Measurements from ENCODE around the gene HSD11B2.

The HSD11B2 gene

GRCh38 chr16:67409631-67410030 lies 21.3 kb upstream of the HSD11B2 start:
- no peak overlapping the region for H4K8ac ChIP-seq (ENCODE audit: low read length)
- H3K79me1 ChIP-seq (replicated peaks; ENCODE audit: low read length, poor library complexity, severe bottlenecking): peaks cover 11% of the 10 kb centered on the region
- H3K4me3 ChIP-seq (ENCODE audit: insufficient read depth in 1 of 2, low read depth in 1 of 2, low read length in 2 of 2): no peak overlapping the region
- H3K23ac ChIP-seq (ENCODE audit: low read length in 2 of 2): no peak overlapping the region
- no peak overlapping the region for H2BK15ac ChIP-seq (ENCODE audit: low read depth, poor library complexity, severe bottlenecking)
- no peak overlapping the region for H2AFZ ChIP-seq (ENCODE audit: low read depth, low read length)
- 92% methylated on average over 9 of the region's 9 CpGs for WGBS
- H3K9ac ChIP-seq (ENCODE audit: low read length): no peak overlapping the region
- no peak overlapping the region for H4K91ac ChIP-seq (ENCODE audit: low read length)
- H3K4ac ChIP-seq (ENCODE audit: low read depth in 1 of 2, low read length in 2 of 2): peak overlapping the region in 1 of 2 experiments; percentile 13
- H3K27ac ChIP-seq (ENCODE audit: low read length, poor library complexity, severe bottlenecking): no peak overlapping the region
- no peak overlapping the region for H2BK12ac ChIP-seq (ENCODE audit: low read length in 2 of 2)
- no peak overlapping the region for H2BK120ac ChIP-seq (ENCODE audit: low read depth, low read length)
- no peak overlapping the region for H3K18ac ChIP-seq (ENCODE audit: low read depth in 1 of 2, low read length in 2 of 2)
- H3K4me2 ChIP-seq (ENCODE audit: low read length, poor library complexity, severe bottlenecking): no peak overlapping the region
- DNase-seq: no peak
- no peaks in the 10 kb centered on the region for H3K9me3 ChIP-seq (ENCODE audit: control insufficient read depth, low read length)
- H3K36me3 ChIP-seq (ENCODE audit: control insufficient read depth in 1 of 2, insufficient read depth in 2 of 2, low read depth in 1 of 2, low read length in 2 of 2): peaks cover 4% of the 10 kb centered on the region in 2 experiments
- no peaks in the 10 kb centered on the region for H3K27me3 ChIP-seq (ENCODE audit: control insufficient read depth in 1 of 2, insufficient read depth in 1 of 2, low read length in 2 of 2)
- H3K14ac ChIP-seq (ENCODE audit: low read length in 2 of 2): no peak overlapping the region
- peaks cover 17% of the 10 kb centered on the region for H3K4me1 ChIP-seq (ENCODE audit: control insufficient read depth, insufficient read depth, low read depth, low read length)
- H2BK5ac ChIP-seq (ENCODE audit: low read depth, low read length, poor library complexity, severe bottlenecking): no peak overlapping the region
- no peak overlapping the region for H2AK5ac ChIP-seq (ENCODE audit: low read length, severe bottlenecking)

GRCh38 chr16:67411339-67411738 lies 19.6 kb upstream of the HSD11B2 start:
- Histone ChIP-seq H3K18ac (ENCODE audit: low read depth in 1 of 2, low read length in 2 of 2) (no peak overlapping the region), H3K79me1 (replicated peaks; ENCODE audit: low read length, poor library complexity, severe bottlenecking) (peaks cover 12% of the 10 kb centered on the region), H3K4me1 (ENCODE audit: control insufficient read depth, insufficient read depth, low read depth, low read length) (peaks cover 12% of the 10 kb centered on the region), H3K9me3 (ENCODE audit: control insufficient read depth, low read length) (no peaks in the 10 kb centered on the region), H3K4me3 (ENCODE audit: insufficient read depth in 1 of 2, low read depth in 1 of 2, low read length in 2 of 2) (no peak overlapping the region), H3K14ac (ENCODE audit: low read length in 2 of 2) (no peak overlapping the region), H4K91ac (ENCODE audit: low read length) (no peak overlapping the region), H3K9ac (ENCODE audit: low read length) (no peak overlapping the region), H2AFZ (ENCODE audit: low read depth, low read length) (no peak overlapping the region), H2BK12ac (ENCODE audit: low read length in 2 of 2) (no peak overlapping the region), H2BK15ac (ENCODE audit: low read depth, poor library complexity, severe bottlenecking) (no peak overlapping the region), H3K27me3 (ENCODE audit: control insufficient read depth in 1 of 2, insufficient read depth in 1 of 2, low read length in 2 of 2) (no peaks in the 10 kb centered on the region), H2AK5ac (ENCODE audit: low read length, severe bottlenecking) (no peak overlapping the region), H3K27ac (ENCODE audit: low read length, poor library complexity, severe bottlenecking) (no peak overlapping the region), H3K4ac (ENCODE audit: low read depth in 1 of 2, low read length in 2 of 2) (no peak overlapping the region), H3K36me3 (ENCODE audit: control insufficient read depth in 1 of 2, insufficient read depth in 2 of 2, low read depth in 1 of 2, low read length in 2 of 2) (peaks cover 0 to 5% of the 10 kb centered on the region in 2 experiments), H3K4me2 (ENCODE audit: low read length, poor library complexity, severe bottlenecking) (no peak overlapping the region), H2BK120ac (ENCODE audit: low read depth, low read length) (no peak overlapping the region), H3K23ac (ENCODE audit: low read length in 2 of 2) (no peak overlapping the region), H2BK5ac (ENCODE audit: low read depth, low read length, poor library complexity, severe bottlenecking) (no peak overlapping the region), H4K8ac (ENCODE audit: low read length) (no peak overlapping the region)
- no peak for DNase-seq
- WGBS: 84% methylated on average over 3 of the region's 3 CpGs

- H2AK5ac ChIP-seq (ENCODE audit: low read length, severe bottlenecking): no peak overlapping the region
- no peak overlapping the region for H4K8ac ChIP-seq (ENCODE audit: low read length)
- H3K18ac ChIP-seq (ENCODE audit: low read depth in 1 of 2, low read length in 2 of 2): no peak overlapping the region
- WGBS: 60% methylated on average over 2 of the region's 2 CpGs
- H4K91ac ChIP-seq (ENCODE audit: low read length): no peak overlapping the region
- H2BK120ac ChIP-seq (ENCODE audit: low read depth, low read length): no peak overlapping the region
- no peak overlapping the region for H2BK15ac ChIP-seq (ENCODE audit: low read depth, poor library complexity, severe bottlenecking)
- no peak for DNase-seq
- H2BK12ac ChIP-seq (ENCODE audit: low read length in 2 of 2): no peak overlapping the region
- H3K36me3 ChIP-seq (ENCODE audit: control insufficient read depth in 1 of 2, insufficient read depth in 2 of 2, low read depth in 1 of 2, low read length in 2 of 2): peaks cover 0 to 5% of the 10 kb centered on the region in 2 experiments
- H3K4me3 ChIP-seq (ENCODE audit: insufficient read depth in 1 of 2, low read depth in 1 of 2, low read length in 2 of 2): no peak overlapping the region
- peak overlapping the region; percentile 32 for H3K9ac ChIP-seq (ENCODE audit: low read length)
- no peak overlapping the region for H3K4me2 ChIP-seq (ENCODE audit: low read length, poor library complexity, severe bottlenecking)
- H3K27me3 ChIP-seq (ENCODE audit: control insufficient read depth in 1 of 2, insufficient read depth in 1 of 2, low read length in 2 of 2): no peaks in the 10 kb centered on the region
- no peak overlapping the region for H3K4ac ChIP-seq (ENCODE audit: low read depth in 1 of 2, low read length in 2 of 2)
- no peak overlapping the region for H3K27ac ChIP-seq (ENCODE audit: low read length, poor library complexity, severe bottlenecking)
- no peak overlapping the region for H3K14ac ChIP-seq (ENCODE audit: low read length in 2 of 2)
- H3K23ac ChIP-seq (ENCODE audit: low read length in 2 of 2): no peak overlapping the region
- no peak overlapping the region for H2BK5ac ChIP-seq (ENCODE audit: low read depth, low read length, poor library complexity, severe bottlenecking)
- peaks cover 6% of the 10 kb centered on the region for H3K4me1 ChIP-seq (ENCODE audit: control insufficient read depth, insufficient read depth, low read depth, low read length)
- H3K9me3 ChIP-seq (ENCODE audit: control insufficient read depth, low read length): no peaks in the 10 kb centered on the region
- H3K79me1 ChIP-seq (replicated peaks; ENCODE audit: low read length, poor library complexity, severe bottlenecking): peaks cover 12% of the 10 kb centered on the region
- H2AFZ ChIP-seq (ENCODE audit: low read depth, low read length): no peak overlapping the region
Measured at GRCh38 chr16:67412294-67412693, 18.6 kb upstream of the HSD11B2 start.

- Histone ChIP-seq H3K9ac (ENCODE audit: low read length) (peak overlapping the region; percentile 53), H2AFZ (ENCODE audit: low read depth, low read length) (no peak overlapping the region), H4K91ac (ENCODE audit: low read length) (no peak overlapping the region), H3K79me1 (replicated peaks; ENCODE audit: low read length, poor library complexity, severe bottlenecking) (peaks cover 11% of the 10 kb centered on the region), H3K4me3 (ENCODE audit: insufficient read depth in 1 of 2, low read depth in 1 of 2, low read length in 2 of 2) (peak overlapping the region in 1 of 2 experiments; percentile 50), H4K8ac (ENCODE audit: low read length) (no peak overlapping the region), H2BK120ac (ENCODE audit: low read depth, low read length) (no peak overlapping the region), H3K18ac (ENCODE audit: low read depth in 1 of 2, low read length in 2 of 2) (no peak overlapping the region), H3K9me3 (ENCODE audit: control insufficient read depth, low read length) (no peaks in the 10 kb centered on the region), H3K4ac (ENCODE audit: low read depth in 1 of 2, low read length in 2 of 2) (no peak overlapping the region), H3K4me2 (ENCODE audit: low read length, poor library complexity, severe bottlenecking) (no peak overlapping the region), H3K14ac (ENCODE audit: low read length in 2 of 2) (no peak overlapping the region), H3K23ac (ENCODE audit: low read length in 2 of 2) (no peak overlapping the region), H3K27ac (ENCODE audit: low read length, poor library complexity, severe bottlenecking) (no peak overlapping the region), H2AK5ac (ENCODE audit: low read length, severe bottlenecking) (no peak overlapping the region), H2BK15ac (ENCODE audit: low read depth, poor library complexity, severe bottlenecking) (no peak overlapping the region), H3K4me1 (ENCODE audit: control insufficient read depth, insufficient read depth, low read depth, low read length) (peaks cover 6% of the 10 kb centered on the region), H2BK12ac (ENCODE audit: low read length in 2 of 2) (no peak overlapping the region), H3K27me3 (ENCODE audit: control insufficient read depth in 1 of 2, insufficient read depth in 1 of 2, low read length in 2 of 2) (peaks cover 0 to 1% of the 10 kb centered on the region in 2 experiments), H3K36me3 (ENCODE audit: control insufficient read depth in 1 of 2, insufficient read depth in 2 of 2, low read depth in 1 of 2, low read length in 2 of 2) (peaks cover 0 to 5% of the 10 kb centered on the region in 2 experiments), H2BK5ac (ENCODE audit: low read depth, low read length, poor library complexity, severe bottlenecking) (no peak overlapping the region)
- no peak for DNase-seq
- WGBS: 57% methylated on average over 6 of the region's 6 CpGs
Measured at GRCh38 chr16:67413978-67414911, 16.7 kb upstream of the HSD11B2 start.

Data from mesenchymal stem cell (in vitro differentiated cells and primary cell).